GM18511 (cell line): Measurements from ENCODE around the gene KIRREL3.

Experiments used
- ATAC-seq: cut with Tn5 transposase; IDR thresholded peaks from one replicate; pipeline ENCODE4 v1.9.1; 2021; ENCODE audit warnings: mild to moderate bottlenecking, moderate library complexity; ENCODE audit not compliant: unreplicated experiment

Gene KIRREL3

GRCh38 chr11:126547161-126547560, 453.4 kb downstream of the KIRREL3 start:
- no peak for ATAC-seq

GRCh38 chr11:126546694-126547093, 453.9 kb downstream of the KIRREL3 start:
- no peak for ATAC-seq

- ATAC-seq: no peak
These were observed 454.4 kb downstream of the KIRREL3 start for GRCh38 chr11:126546191-126546590.

GRCh38 chr11:126545057-126545555, 455.5 kb downstream of the KIRREL3 start:
- ATAC-seq: no peak

GRCh38 chr11:126544108-126545056, 456.2 kb downstream of the KIRREL3 start:
- no peak for ATAC-seq

- ATAC-seq: no peak
These were observed 456.9 kb downstream of the KIRREL3 start for GRCh38 chr11:126543691-126544090.

- ATAC-seq: no peak
These were observed 458.1 kb downstream of the KIRREL3 start for GRCh38 chr11:126542334-126543015.

- ATAC-seq: no peak
These were observed 462.5 kb downstream of the KIRREL3 start for GRCh38 chr11:126538071-126538470.

- ATAC-seq: no peak
These were observed 463.1 kb downstream of the KIRREL3 start for GRCh38 chr11:126537492-126537891.

- no peak for ATAC-seq
These were observed 466.3 kb downstream of the KIRREL3 start for GRCh38 chr11:126534141-126534805.

- ATAC-seq: no peak
These were observed 467.0 kb downstream of the KIRREL3 start for GRCh38 chr11:126533560-126533959.

- ATAC-seq: no peak
These were observed 470.2 kb downstream of the KIRREL3 start for GRCh38 chr11:126530416-126530815.

GRCh38 chr11:126529037-126529436, 471.5 kb downstream of the KIRREL3 start:
- ATAC-seq: no peak

GRCh38 chr11:126528075-126528474, 472.5 kb downstream of the KIRREL3 start:
- ATAC-seq: no peak

- ATAC-seq: no peak
These were observed 472.9 kb downstream of the KIRREL3 start for GRCh38 chr11:126527651-126528050.

- ATAC-seq: no peak
These were observed 474.1 kb downstream of the KIRREL3 start for GRCh38 chr11:126526471-126526870.

GRCh38 chr11:126525702-126526101, 474.9 kb downstream of the KIRREL3 start:
- no peak for ATAC-seq

- ATAC-seq: no peak
These were observed 475.4 kb downstream of the KIRREL3 start for GRCh38 chr11:126525216-126525615.

- no peak for ATAC-seq
These were observed 476.9 kb downstream of the KIRREL3 start for GRCh38 chr11:126523441-126524205.

GRCh38 chr11:126522606-126523005, 478.0 kb downstream of the KIRREL3 start:
- no peak for ATAC-seq

GRCh38 chr11:126522152-126522551, 478.4 kb downstream of the KIRREL3 start:
- no peak for ATAC-seq
